ENCODE results near the gene TTLL6.
"Not testable (repeated sequence)": the region's sequence is repeated elsewhere in the genome, so short reads cannot be mapped to it uniquely, and the experiment has no call there.

TTLL6 gene

DNA sequence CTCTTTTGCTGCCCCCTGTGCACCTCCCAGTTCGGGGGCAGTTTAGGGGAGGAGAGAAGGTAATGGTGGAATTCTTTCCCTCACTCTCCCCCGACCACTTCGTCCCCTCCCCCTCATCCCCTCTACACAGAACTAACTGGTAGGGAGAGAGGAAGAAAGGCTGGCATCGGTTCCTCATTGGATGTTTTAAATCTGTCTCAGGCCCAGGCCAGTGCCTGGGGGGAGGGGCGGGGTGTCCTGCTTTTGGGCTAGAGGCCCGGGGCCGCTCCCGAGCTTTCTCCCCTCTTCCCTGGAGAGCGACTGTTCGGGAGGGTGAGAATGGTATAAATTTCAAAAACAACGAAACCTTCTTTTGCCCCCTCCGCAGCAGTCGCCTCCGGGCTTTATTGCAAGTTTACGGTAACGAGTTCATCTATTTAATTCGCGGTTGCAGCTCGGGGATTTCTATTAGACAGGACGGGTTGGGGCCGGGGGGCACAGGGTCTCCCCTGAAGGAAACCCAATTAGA is 94.1 kb downstream of the TTLL6 start, which contains the start of gene PRAC2:
Gene PRAC2, plus strand, starts transcription at position 271 of the 508 bp plus-strand sequence. CDS start 1,226 bp downstream, outside the sequence.
- no peak for DNase-seq (ENCODE audit: low spot score)

DNA sequence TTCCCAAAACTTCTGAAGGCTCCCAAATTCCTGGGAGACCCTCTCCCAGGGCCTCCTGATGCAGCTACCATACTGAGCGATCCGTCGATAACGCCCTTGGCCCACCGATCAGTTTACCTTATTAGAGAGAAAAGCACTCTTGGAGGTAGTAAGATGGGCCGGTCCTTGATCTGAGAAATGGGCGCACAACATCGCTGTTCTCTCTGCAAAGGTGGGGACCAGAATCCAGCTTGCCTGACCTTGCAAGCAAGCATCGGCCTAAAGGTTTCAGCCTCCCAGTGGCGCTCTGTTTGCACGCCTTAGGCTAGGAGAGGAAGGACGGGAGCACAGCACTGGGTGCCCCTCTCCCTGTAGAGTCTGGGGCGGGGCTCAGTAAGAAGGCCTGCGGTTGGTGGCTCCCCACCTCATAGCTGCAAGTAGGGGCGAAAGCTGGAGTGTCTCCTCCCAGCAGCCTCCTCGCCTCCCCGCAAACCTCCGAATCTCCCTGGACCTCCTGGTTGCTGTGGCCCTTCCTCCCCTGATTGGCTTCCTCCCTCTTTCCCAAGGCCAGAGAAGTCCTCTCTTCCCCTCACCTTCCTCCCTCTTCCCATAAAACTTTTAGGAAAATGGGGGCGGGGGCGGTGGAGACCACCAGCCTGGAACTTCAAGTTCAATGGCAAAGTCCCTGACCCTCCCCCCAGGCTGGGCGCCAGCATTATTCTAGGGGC is 94.7 kb downstream of the TTLL6 start, which contains the start of gene PRAC1:
Gene PRAC1, minus strand, starts transcription at position 318 of the 707 bp plus-strand sequence. Its CDS starts 126 bp downstream, at position 192.
- no peak for DNase-seq (ENCODE audit: low spot score)

DNA sequence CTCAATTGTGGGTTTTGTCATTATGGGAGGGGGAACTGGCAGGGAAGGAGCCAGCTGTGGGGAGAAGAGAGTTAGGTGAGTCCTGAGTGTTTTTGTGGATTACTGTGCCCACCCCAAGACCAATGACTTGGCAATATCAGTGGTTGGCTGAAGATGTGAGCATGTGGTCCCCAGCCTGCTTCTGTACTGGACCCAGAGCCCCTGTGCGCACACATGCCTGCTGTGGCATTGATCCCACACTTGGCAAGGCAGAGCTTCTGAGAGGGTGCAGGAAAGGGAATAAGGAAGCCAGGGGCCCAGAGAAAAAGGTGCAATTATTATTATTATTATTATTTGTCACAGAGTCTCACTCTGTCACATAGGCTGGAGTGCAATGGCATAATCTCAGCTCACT is 96.0 kb downstream of the TTLL6 start:
- DNase-seq (ENCODE audit: low spot score), result no peak

DNA sequence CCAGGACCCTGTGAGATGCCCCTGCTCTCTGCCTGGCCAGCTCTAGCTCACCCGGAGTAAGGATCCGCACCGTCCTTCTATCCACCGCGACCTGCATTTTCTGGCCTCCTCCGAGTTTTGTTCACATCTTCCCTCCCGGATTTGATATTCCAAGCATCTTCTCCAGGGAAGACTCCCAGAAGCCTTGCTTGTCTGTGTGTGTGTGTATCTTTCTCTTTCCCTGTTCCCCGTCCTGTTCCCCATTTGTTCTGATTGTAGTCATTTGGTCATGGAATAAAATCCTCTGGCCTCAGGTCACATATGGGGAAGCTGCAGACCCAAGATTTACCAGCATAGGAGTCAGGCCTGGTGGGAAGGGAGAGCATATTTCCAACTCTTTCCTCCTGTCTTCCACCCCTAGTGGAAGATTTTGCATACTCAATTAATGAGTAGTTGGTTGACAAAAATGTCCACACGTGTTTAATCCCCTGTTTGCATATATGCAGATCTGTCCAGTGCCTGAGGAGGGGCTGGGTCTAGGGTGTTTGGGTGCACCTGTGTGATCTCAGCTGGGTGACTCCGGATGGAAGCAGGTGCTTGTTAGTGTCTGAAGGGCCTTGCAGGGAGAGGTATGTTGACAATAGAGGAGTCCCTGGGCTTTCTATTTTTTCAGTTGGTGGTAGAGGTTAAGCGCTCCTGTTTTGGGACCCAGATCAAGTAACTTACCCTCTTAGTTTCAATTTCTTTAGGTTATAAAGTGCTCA is 96.6 kb downstream of the TTLL6 start:
- no peak for DNase-seq (ENCODE audit: low spot score)

DNA sequence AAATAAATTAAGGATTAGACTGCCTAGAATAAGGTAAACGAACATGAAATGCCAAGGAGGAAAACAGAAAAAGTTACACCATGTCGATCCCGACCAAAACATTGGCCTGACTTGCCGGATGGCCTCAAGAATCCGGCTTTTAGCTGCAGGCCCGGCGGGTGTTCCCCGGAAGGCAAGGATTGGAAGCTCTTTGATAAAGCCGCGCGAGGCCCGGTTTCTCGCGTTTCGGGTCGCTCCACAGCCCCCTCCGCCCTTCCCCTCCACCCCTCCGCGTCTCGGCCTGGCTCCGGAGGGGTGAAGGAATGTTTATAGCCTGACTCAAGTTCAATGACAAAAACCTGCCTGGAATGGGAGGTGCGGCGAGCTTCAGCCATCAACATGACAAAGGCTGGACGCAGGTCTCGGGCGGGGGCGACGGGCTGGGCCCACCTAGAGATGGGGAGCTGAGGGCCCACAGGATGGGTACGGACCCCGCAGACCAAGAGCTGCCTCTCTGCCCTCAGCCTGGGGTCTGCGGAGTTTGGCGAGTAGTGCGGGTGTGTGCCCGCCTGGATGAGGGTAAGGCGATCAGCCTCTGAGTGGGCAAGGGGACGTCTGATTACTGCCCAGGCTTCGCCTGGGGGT is 97.3 kb downstream of the TTLL6 start:
- DNase-seq (ENCODE audit: low spot score), result no peak

DNA sequence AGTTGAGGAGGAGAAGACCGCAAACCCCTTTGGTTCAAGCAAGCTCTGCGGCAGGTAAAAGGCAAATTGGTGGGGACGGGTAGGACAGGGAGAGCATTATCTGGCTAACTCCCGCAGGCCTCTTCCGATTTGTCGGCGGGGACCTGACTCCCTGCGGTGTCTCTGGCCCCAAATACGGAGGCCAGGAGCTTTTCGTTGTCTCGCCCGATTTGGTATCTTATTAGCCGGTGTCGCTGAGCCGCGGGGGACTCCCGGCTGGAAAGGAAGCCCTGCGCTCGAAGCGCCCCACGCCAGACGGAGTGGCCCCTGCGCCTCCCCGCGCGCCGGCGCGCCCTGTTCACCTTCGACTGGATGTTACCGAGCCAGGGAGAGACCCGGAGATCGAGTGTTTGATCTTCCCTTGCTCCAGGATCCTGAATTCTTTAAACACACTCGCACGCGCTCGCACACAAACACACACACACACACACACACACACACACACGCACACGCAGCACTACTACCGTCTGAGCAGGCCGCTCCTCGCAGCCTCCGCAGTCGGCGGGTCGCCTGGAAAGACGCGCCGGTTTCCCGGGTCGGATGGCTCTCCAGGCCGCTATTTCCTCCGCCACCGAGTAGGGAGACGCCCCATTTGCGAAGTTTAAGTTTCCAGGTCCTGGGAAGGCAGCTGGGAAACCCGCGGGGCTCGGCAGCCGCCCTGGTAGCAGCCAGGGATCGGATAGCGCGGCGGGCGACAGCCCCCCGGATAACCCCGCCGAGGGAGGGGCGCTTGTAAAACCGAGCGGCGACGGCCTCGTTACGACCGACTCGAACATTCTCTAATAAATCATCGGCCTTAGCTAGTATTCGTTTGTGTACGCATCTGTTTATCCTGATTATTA is 98.0 kb downstream of the TTLL6 start:
- no peak for DNase-seq (ENCODE audit: low spot score)

DNA sequence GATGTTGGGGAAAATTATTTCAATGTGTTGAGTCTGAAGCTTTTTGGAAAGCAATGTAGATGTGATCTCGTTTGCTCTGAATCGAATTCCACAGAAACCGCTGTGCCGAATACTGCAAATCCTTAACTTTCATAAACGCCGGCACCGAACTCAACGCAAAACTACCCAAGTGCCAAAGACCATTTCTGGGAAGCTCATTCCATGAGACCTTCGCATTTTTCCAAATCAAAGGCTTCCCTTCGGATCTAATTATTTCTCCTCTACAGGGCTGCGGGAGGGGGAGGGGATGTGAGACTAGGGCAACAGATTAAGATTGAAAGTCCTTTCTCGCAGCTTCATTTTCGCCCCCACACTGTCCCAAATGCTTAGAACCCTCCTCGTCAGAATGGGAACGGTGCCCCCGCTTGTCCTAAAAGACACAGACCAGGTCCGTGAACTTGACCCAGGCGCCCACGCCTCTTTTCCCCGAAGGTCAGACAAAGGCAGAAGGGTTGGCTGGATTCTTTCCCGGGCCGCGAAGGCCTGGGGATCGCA is 98.7 kb downstream of the TTLL6 start:
- no peak for DNase-seq (ENCODE audit: low spot score)

DNA sequence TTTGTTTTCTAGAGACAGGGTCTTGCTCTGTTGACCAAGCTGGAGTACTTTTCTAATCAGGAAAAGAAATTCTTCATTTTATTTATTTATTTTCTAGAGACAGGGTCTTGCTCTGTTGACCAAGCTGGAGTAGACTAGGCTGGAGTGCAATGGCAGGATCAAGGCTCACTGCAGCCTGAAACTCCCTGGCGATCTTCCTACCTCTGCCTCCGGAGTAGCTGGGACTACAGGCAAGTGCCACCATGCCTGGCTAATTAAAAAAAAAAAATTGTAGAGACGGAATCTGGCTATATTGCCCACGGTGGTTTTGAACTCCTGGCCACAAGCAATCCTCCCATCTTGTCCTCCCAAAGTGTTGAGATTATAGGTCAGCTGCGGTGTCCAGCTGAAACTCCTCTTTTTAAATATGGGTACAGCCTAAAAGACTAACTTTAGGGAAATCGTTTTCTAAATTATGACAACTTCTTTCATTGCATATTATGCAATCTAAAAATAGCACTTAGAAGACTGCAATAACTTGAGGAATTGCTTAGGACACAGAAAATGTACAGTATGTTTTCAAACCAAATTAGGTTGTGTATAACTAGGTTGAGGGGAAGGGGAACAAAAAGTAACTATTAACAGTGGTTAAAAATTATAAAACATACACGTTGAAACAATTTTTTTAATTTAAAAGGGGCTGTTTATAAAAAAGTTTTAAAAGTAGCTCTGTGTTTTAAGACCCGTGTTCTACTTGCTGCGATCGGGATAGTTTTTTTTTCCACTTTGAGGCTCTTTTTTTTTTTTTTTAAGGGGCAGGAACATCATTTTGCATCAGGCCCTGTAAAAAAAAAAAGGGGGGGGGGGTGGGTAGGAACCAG is 99.4 kb downstream of the TTLL6 start:
- no peak for DNase-seq (ENCODE audit: low spot score)

DNA sequence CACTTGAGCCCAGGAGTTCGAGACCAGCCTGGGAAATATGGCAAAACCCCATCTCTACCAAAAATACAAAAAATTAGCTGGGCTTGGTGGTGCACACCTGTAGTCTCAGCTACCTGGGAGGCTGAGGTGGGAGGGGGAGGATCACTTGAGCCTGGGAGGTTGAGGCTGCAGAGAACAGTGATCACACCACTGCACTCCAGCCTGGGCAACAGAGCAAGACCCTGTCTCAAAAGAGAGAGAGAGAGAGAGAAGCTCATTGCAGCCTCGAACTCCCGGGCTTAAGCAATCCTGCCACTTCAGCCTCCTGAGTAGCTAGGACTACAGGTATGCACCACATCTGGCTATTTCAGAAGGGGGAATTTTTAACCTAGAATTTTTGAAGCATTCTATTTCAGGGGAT is 100.5 kb downstream of the TTLL6 start:
- not testable (repeated sequence) for DNase-seq (ENCODE audit: low spot score)

DNA sequence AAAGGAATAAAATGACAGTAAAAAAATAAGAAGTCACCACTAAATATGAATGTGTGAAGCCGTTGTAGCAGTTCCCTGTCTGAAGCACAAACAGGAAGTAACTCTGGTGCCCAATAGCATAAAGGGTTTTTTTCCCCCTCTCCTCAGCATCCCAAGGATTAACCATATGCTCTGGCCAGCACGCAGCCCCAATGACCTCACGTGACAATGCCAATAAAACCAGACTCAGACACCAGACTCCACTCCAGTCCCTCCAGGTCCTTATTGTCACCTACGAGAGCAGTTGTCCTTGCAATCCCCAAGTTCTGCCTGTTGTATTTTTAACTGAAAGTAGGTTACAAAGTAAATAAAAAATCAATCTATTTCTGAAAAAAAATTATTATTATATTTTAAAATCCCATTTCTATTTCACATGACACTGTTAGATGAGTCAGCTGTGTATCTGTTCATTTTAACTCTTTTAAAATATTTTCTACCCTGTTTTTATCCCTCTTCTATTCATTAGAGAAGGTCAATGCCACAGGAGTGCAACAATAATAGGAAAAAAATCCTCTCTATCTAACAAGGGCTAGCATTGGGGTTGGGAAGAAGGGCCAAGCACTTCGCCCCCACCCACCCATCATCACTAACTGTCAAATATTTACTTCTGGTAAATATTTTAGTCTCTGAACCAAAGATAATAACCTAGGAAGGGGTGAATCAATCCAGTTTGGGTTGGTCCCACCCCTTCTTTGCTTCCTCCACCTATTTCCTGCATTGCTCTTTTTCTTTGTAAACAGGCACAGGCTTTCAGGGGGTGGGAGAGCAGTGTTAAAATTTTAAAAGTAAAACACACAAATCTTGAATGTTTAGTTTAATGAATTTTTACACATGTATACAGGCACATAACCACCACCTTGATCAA is 101.3 kb downstream of the TTLL6 start:
- DNase-seq (ENCODE audit: low spot score), result no peak

All from HuH-7.5 (cell line).